Pericardium fibroblast (primary cell): Measurements from ENCODE around the gene GLMN. TPM values are rescaled to one million over a fixed set of nuclear protein-coding genes. Genes with fewer than 3 reads are reported as not detected.

ENCODE experiments used
- total RNA-seq: library from RNA; depleted of rRNA; stranded (reverse); fragments of >200 nt; gene quantifications from 2 replicates; pipeline ENCODE4 v1.2.3, GENCODE V29; 2015

The GLMN gene
- 4.3 and 7.0 TPM in 2 replicates for total RNA-seq

DNA sequence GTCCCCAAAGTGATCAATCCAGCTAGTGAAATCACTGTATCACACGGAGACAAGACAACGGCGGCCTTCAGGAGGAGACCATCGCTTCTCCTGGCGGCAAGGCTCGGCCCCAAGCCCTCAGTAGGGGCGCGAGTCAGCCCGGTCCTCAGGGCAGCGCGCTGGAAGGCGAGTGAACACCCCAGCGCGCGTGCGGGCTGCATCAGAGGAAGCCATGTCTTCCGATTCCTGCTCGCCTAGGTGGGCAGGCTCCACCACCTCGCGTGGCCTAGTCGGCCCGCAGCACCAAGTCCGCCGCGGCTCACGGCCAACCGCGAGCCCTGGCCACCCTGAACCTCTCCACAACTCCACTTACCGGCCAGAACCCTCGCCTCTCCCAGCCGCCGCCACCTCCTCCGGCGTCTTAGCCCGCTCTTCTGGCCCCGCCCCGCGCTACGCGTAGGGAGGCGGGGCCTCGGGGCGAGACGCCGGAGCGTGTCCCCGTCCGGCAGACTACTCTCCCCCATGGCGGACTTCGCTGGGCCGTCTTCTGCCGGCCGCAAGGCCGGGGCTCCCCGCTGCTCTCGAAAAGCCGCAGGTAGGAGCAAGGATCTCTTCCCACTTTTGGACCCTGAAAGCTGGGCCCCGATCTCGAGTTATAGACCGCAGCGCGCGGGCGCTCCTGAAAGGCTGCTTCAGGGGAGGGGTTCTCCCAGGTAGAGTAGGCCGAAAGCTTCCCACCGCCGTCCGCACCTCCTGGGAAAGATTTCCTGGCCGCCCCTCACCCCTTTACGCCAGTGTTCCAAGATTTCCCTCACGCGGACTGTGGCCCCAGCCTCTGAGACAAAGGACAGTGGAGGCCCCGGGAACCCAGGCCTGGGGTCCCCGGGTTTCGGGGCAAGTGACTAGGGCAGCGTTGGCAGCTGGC, at the start of gene GLMN, which contains the start of gene RPAP2:
Gene GLMN, minus strand, starts transcription at position 415 of the 904 bp plus-strand sequence. CDS start 988 bp downstream, outside the sequence.
Gene RPAP2, plus strand, starts transcription at position 487 of the 904 bp plus-strand sequence. Its CDS starts 15 bp downstream, at position 502.

DNA sequence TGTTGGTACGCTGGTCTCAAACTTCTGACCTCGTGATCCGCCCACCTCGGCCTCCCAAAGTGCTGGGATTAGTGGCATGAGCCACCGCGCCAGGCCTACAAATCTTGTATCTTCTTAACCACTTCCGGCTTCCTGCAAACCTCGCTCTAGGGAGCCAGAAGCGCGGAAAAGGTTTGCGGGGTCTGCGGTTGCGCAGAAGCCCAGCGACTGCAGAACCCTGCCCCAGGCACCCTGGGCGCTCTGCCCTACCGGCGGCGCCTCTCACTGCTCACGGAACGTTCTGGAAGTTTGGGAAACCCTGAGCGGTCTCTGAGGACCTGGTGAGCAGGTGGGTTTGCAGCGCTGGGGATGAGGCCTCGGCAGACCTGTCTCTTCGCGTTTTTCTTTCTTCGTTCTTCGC, 81.1 kb downstream of the GLMN start, which contains the start of gene C1orf146:
Gene C1orf146, plus strand, starts transcription at position 195 of the 400 bp plus-strand sequence. CDS start 13,506 bp downstream, outside the sequence.

Other genes starting within 250 kb of the GLMN start
- gene SETSIP, start 223.6 kb downstream of the GLMN start, total RNA-seq, result 0.26 TPM in 1 of 2 replicates, not detected in the other
- 0.93 and 4.2 TPM in 2 replicates for gene BTBD8, start 218.6 kb downstream of the GLMN start, total RNA-seq
- not detected in 2 replicates for gene C1orf146, start 81.1 kb downstream of the GLMN start, total RNA-seq
- gene RPAP2, start 72 bp upstream of the GLMN start, total RNA-seq, result 5.3 and 10.1 TPM in 2 replicates
- 0.34 TPM in 1 of 2 replicates, not detected in the other for gene GFI1, start 187.9 kb upstream of the GLMN start, total RNA-seq